ENCODE results near the gene DHRS7.

DHRS7 gene

DNA sequence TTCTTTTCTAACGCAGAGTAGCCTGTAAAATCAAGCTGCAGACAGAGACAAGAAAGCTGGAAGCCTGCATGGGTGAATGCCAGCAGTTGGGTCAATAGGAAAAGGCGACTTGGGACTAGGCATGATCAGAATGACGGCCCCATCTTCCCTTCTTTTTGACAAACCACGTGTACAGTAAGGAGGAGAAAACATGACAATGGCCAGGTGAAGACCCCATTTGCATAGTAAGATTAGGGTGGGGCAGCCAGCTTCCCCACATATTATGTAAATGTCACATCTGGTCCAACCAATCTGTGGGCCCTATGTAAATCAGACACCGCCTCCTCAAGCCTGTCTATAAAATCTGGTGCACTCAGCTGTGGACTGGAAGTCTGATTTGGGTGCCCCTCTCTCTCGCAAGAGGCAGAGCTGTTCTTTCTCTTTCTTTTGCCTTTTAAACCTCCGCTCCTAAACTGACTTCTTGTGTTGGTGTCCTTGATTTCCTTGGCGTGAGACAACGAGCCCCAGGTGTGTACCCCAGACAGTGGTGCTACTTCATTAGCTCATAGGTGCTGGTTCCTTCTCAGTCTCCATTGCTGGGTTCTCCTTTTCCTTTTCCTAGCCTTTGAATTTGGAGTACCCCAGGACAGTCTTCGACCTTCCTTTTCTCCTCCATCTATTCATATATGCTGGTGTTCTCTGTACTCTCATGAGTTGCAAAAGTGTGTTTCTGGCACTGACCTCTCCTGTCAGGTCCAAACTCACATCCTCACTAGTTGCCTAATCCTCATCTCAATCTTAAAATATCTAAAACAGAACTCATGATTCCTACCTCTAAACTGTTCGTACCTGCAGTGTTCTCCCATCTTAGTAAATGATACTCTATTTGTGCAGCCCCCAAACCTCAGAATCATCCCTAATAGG lies 9.4 kb upstream of the DHRS7 start:
- H3K27ac ChIP-seq = no peak overlapping the region
- TF ChIP-seq, protein P1, sequence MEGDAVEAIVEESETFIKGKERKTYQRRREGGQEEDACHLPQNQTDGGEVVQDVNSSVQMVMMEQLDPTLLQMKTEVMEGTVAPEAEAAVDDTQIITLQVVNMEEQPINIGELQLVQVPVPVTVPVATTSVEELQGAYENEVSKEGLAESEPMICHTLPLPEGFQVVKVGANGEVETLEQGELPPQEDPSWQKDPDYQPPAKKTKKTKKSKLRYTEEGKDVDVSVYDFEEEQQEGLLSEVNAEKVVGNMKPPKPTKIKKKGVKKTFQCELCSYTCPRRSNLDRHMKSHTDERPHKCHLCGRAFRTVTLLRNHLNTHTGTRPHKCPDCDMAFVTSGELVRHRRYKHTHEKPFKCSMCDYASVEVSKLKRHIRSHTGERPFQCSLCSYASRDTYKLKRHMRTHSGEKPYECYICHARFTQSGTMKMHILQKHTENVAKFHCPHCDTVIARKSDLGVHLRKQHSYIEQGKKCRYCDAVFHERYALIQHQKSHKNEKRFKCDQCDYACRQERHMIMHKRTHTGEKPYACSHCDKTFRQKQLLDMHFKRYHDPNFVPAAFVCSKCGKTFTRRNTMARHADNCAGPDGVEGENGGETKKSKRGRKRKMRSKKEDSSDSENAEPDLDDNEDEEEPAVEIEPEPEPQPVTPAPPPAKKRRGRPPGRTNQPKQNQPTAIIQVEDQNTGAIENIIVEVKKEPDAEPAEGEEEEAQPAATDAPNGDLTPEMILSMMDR (conservative IDR thresholded peaks at IDR 0.05) = no peak

DNA sequence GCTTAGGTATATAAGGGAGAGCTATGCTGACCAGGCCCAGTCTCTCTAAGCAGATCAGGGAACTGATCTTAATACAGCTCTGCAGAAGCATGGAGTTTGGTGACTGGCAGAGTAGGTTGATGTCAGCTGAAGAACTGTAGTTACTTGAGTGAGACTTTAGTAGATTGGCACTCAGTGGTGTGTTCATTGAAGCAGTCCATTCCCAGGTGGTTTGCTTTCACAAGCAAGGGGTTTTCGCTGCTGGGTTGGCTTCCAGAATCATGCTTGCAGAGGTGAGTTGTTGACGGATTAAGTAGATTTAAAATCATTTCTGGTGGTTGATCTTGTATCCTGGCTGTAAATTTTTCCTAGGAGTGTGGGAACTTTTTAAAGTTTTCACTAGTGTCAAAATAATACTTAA lies 6.5 kb upstream of the DHRS7 start:
- TF ChIP-seq, protein P1 (conservative IDR thresholded peaks at IDR 0.05) = no peak
- peak overlapping the region; percentile 29; the same call in 1 of the 2 replicates for H3K27ac ChIP-seq

DNA sequence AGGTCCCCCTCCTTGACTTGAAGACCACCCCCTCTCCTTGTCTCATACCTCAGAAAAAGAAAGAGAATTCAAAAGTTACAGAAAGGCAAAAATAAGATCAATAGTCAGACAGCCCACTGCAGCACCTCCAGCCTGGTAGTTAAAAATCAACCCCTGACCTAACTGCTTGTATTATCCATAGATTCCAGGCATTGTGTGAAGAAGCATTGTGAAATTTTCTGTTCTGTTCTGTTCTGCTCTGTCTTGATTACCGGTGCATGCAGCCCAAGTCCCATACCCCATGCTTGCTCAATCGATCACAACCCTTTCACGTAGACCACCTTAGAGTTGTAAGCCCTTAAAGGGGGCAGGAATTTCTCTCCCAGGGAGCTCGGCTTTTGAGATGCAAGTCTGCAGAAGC lies 5.8 kb upstream of the DHRS7 start:
- TF ChIP-seq, protein P1 (conservative IDR thresholded peaks at IDR 0.05) = no peak
- no peak overlapping the region for H3K27ac ChIP-seq

DNA sequence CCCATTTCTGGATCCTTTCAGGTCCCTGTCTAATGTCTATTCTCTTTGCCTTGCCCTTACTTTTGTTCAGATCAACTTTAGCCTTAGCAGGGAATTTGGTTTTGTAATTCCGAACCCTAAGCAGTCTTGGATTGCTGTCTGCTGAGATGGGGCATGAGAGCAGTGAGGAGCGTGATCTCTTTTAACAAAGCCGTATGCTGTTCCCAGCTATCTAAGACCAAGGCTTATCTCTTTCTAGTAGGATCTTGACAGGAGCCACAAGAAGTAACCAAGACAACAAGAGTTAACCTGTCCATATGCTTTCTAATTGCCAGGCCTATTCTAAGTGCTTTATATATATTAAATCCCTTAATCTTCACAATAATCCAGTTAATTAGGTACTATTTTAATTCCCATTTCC lies 4.5 kb upstream of the DHRS7 start:
- no peak overlapping the region for H3K27ac ChIP-seq
- TF ChIP-seq, protein P1 (conservative IDR thresholded peaks at IDR 0.05) = no peak

DNA sequence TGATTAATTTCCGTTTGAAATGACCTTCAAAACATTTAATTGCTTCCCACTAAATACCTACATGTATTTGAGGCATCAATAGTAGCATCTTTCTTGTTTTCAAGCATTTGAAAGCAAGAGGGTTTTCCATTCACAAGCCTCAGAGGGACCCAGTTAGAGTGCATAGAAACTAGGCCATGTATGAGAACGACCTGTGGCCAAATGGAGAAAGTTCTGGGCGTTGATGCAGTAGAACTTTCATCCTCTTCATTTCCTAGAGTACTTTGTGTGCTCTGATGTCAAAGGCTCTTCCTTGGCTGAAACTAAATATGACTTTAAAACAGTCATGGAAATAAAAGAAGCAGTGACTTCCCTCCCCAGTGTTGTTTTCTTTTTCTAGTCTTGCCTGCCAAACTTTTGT lies 944 bp upstream of the DHRS7 start:
- H3K27ac ChIP-seq = peak overlapping the region; percentile 99
- TF ChIP-seq, protein P1 (conservative IDR thresholded peaks at IDR 0.05) = no peak

DNA sequence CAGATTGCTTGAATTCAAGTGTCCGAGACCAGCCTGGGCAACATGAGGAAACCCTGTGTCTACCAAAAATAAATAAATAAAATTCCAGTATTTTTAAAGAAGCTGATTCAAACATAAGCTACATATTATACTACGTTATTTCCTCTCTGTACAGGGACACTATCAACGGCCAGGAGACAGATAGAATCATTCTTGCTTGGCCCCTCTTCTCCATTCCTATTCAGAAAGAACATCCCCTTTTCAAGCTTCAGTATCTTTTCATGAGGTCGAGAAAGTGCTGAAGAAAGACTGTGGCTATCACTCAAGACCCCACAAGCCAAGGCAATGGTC lies 314 bp upstream of the DHRS7 start:
- TF ChIP-seq, protein P1 (conservative IDR thresholded peaks at IDR 0.05) = peak; percentile 29
- peak overlapping the region; percentile 99 for H3K27ac ChIP-seq

DNA sequence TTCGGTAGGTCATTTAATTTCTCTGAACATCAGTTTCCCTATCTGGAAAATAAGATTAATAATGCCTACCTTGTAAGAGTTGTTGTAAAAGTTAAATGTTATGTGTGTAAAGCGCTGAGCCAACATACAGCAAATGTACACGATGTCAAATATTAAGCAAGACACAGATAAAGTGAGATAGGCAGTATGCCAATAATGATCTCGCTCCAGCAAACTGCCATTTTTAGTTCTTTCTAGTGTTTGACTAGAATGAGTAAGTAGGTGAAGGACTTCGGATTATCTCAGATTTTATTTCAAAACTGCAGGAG lies 840 bp downstream of the DHRS7 start:
- TF ChIP-seq, protein P1 (conservative IDR thresholded peaks at IDR 0.05) = no peak
- H3K27ac ChIP-seq = peak overlapping the region; percentile 99
